Upper lobe of right lung (tissue), 1 donor: ENCODE data around the gene SH2D5. TPM values are rescaled to one million over a fixed set of nuclear protein-coding genes. Genes with fewer than 3 reads are reported as not detected.

ENCODE experiments used
- ATAC-seq: fragments of 200-7000 bp; cut with Tn5 transposase; one replicate; pipeline ENCODE4 v1.9.1; 2020; ENCODE audit warnings: mild to moderate bottlenecking, moderate library complexity
- DNase-seq: peaks from one replicate; pipeline ENCODE4 v3.0.0-alpha.2; 2020
- H3K27ac ChIP-seq: fragments of 200-600 bp; one replicate; pipeline ENCODE4 v1.8.0; 2022
- H3K27me3 ChIP-seq: fragments of 200-600 bp; one replicate; pipeline ENCODE4 v1.8.0; 2022; ENCODE audit warnings: mild to moderate bottlenecking
- H3K36me3 ChIP-seq: fragments of 200-600 bp; one replicate; pipeline ENCODE4 v1.8.0; 2022
- H3K4me1 ChIP-seq: fragments of 200-600 bp; one replicate; pipeline ENCODE4 v1.8.0; 2022
- H3K4me3 ChIP-seq: fragments of 200-600 bp; one replicate; pipeline ENCODE4 v1.8.0; 2022; ENCODE audit warnings: mild to moderate bottlenecking
- H3K9me3 ChIP-seq: fragments of 200-600 bp; one replicate; pipeline ENCODE4 v1.8.0; 2022
- CTCF ChIP-seq: fragments of 200-600 bp; IDR thresholded peaks from one replicate; pipeline ENCODE4 v1.8.0; 2022; ENCODE audit warnings: antibody characterized with exemption
- intact Hi-C: fragments of 100-400 bp; cut with DNase I; formaldehyde crosslinking; loops from one replicate; pipeline ENCODE4 v1.11.0; 2022
- total RNA-seq: library from RNA; stranded (reverse); fragmentation: NEBNext Ultra II Directional; extraction: Animal tissue kit (Norgen Biotek cat#: 25700); gene quantifications from one replicate; pipeline ENCODE4 v1.2.1, GENCODE V29; 2021
- donor health status: DM: no; HTN: yes; CAD: no; lungs with severe emphysema.

SH2D5 gene
- total RNA-seq, 1 donor from 2014 or later, result 0.52 TPM

GRCh38 chr1:20730690-20731056 lies 1.8 kb downstream of the SH2D5 start:
- DNase-seq (peak; percentile 55), ATAC-seq (no peak)
- H3K4me1 ChIP-seq, result peaks cover 16% of the 10 kb centered on the region
- no peak overlapping the region for H3K4me3 ChIP-seq
- H3K27me3 ChIP-seq, result peaks cover 20% of the 10 kb centered on the region
- no peak overlapping the region for H3K27ac ChIP-seq
- no peaks in the 10 kb centered on the region for H3K36me3 ChIP-seq
- TF ChIP-seq CTCF, result no peak
- H3K9me3 ChIP-seq, result no peaks in the 10 kb centered on the region
- intact Hi-C loops, result no loop called here

GRCh38 chr1:20729990-20730689 lies 2.4 kb downstream of the SH2D5 start:
- peak; percentile 48 for DNase-seq
- H3K9me3 ChIP-seq, result no peaks in the 10 kb centered on the region
- TF ChIP-seq CTCF, result no peak
- ATAC-seq, result no peak
- H3K36me3 ChIP-seq, result no peaks in the 10 kb centered on the region
- peaks cover 20% of the 10 kb centered on the region for H3K27me3 ChIP-seq
- H3K4me3 ChIP-seq, result no peak overlapping the region
- no peak overlapping the region for H3K27ac ChIP-seq
- H3K4me1 ChIP-seq, result peaks cover 16% of the 10 kb centered on the region
- intact Hi-C loops, result no loop called here

DNA sequence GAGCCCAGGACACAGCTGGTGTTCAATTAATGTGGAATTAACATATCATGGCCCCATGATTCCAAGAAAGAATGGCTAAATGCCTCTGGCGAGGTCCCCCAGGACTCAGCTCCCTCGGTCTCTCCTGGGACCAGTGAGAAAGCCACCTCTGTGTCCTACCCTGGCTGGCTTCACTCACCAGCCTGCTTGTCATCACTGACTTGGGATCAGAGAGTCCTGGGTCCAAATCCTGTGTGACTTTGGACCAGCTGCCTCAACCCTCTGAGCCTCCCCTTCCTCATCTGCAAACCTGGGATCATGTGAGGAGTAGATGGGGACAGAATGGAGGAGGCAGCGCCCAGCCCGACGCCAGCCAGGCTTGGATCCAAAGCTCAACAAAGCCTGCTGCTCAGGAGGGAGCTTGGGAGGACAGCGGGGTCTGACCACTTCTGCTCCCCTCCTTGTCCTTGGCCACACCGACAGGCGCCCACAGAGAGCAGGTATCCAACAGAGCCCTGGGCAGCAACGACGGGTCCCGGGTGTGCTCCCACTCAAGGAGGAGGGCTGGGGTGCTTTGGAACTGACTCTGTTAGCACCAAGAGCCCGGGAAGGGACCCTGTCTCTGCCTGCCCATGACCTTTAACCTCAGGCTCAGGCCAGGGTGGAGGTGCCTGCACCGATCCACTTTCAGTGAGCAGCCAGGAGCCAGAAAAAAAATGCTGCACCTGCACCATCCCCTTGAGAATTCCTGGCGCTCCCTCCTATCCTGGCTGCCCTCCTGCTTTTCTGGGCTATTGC lies 3.2 kb downstream of the SH2D5 start:
- Histone ChIP-seq H3K4me3 (no peak overlapping the region), H3K9me3 (no peaks in the 10 kb centered on the region), H3K27me3 (peaks cover 20% of the 10 kb centered on the region), H3K36me3 (no peaks in the 10 kb centered on the region), H3K4me1 (peaks cover 16% of the 10 kb centered on the region), H3K27ac (no peak overlapping the region)
- intact Hi-C loops, result no loop called here
- DNase-seq (peak; percentile 49), ATAC-seq (no peak)
- TF ChIP-seq CTCF, result no peak

DNA sequence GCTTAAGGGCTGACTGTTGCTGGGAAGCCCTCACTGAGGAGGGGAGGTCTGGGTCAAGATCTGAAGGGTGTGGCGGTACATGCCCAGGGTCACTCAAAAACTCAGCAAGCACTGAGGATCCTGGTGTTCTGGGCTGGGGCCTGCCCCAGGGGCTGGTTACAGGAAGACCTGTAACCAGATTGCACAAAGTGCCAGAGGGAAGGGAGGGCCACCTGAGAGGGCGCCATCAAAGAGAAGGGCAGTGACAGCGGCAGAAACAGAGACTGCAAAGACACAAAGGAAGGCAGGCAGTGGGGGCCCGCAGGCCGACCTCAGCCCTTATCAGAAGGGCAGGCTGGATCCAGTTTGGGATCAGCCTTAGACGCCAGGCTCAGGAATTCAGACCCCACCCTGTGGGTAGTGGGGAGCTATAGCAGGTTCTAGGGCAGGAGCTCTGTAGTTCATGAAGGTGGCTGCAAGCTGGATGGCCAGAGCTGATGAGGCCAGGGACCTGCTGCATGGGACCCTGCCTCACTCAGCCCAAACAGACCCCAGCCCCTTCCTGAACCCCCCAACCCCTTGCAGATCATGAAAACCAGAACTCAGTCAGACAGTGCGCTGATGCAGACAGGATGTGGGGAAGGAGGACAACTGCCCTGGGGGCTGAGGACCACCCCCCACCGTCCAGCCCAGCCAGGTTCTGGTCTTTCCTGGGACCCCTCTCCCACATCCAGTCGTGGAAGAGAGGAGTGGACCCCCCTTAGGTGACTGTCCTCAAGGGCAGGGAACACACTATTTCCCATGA lies 3.9 kb downstream of the SH2D5 start:
- H3K36me3 ChIP-seq, result no peaks in the 10 kb centered on the region
- ATAC-seq (no peak), DNase-seq (peak; percentile 58)
- H3K9me3 ChIP-seq, result no peaks in the 10 kb centered on the region
- H3K27ac ChIP-seq, result no peak overlapping the region
- peaks cover 15% of the 10 kb centered on the region for H3K4me1 ChIP-seq
- peaks cover 20% of the 10 kb centered on the region for H3K27me3 ChIP-seq
- intact Hi-C loops, result no loop called here
- H3K4me3 ChIP-seq, result no peak overlapping the region
- no peak for TF ChIP-seq CTCF

- Histone ChIP-seq H3K36me3 (no peaks in the 10 kb centered on the region), H3K4me3 (no peak overlapping the region), H3K9me3 (no peaks in the 10 kb centered on the region), H3K27ac (no peak overlapping the region), H3K4me1 (peaks cover 8% of the 10 kb centered on the region), H3K27me3 (peaks cover 20% of the 10 kb centered on the region)
- intact Hi-C loops, result no loop called here
- DNase-seq (peak; percentile 56), ATAC-seq (no peak)
- no peak for TF ChIP-seq CTCF
Observed at GRCh38 chr1:20727746-20728316, 4.7 kb downstream of the SH2D5 start.
